NCI-H128 (cell line): ENCODE measurements around the gene GFI1B.
"Not testable (repeated sequence)": the region's sequence is repeated elsewhere in the genome, so short reads cannot be mapped to it uniquely, and the experiment has no call there.

Experiments
- DNase-seq: peaks from one replicate; lab custom pipeline; 2025; ENCODE audit not compliant: unreplicated experiment; lab: John Stamatoyannopoulos, UW

The GFI1B gene

DNA sequence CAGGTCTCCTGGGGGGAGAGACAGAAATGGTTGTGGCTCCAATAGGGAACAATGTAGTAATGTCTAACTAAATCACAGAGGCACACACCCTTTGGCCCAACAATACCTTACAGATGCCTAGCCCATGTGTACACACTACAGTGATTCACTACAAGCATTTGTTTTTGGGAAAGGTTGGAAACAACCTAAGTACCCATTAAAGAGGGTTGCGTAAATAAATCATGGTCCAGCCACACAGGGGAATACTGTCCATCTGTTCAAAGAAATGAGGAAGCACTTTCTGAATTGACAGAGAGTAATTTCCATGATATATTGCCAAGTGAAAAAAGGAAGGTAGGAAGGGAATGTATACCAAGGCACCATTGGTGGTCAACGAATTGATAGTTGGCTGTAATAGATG is 30.3 kb downstream of the GFI1B start:
- DNase-seq: no peak

GRCh38 chr9:133009906-133010582 is 31.6 kb downstream of the GFI1B start:
- DNase-seq: no peak

- no peak for DNase-seq
These were observed 36.2 kb downstream of the GFI1B start for GRCh38 chr9:133014696-133015095.

DNA sequence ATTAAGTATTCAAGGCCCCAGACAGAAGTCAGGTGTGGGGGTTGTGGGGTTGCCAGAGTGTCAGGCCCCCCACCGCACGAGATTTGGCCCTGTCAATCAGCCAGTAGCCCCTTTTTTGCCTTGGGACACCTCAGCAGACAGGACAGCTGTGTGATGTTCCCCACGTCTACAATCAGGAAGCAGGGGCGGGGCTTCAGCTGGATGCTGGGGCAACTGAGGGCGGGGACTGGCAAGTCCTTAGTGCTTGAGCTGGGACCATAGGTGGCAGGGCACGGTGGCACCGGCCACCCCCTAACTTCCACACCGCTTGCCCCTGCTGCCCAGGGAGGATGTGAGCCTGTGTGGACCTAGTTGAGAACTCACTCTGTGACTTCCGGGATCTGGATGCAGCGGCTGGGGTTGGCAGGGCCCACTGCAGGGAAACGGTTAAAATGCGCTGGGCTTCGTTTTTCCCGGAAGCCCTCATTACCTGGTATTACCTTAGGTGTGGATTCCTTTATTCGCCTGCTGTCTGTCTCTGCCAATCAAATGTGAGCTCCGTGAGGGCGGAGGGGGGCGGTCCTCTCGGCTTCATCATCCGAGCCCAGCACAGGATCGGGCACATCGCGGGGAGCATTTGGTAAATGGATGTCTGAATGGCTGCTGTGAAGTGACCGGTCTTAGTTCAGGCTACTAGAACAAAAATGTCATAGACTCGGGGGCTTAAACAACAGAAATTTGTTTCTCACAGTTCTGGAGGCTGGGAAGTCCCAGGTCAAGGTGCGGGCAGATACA is 44.8 kb downstream of the GFI1B start:
- no peak for DNase-seq

DNA sequence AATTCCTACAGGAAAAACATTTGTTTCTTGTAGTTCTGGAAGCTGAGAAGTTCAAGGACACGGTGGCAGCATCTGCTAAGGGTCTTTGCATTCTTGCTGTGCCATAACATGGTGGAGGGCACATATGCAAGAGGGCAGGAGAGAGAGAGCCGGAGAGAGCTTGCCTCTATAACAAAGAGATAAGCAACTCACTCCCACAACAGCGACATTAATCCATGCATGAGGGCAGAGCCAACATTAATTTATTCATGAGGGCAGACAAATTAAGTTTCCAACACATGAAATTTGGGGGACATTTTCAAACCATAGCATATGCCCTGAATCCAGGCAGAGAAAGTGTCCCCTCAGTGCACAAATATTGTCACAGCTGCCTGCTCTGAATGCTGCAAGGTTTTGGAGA is 47.9 kb downstream of the GFI1B start:
- DNase-seq: no peak

DNA sequence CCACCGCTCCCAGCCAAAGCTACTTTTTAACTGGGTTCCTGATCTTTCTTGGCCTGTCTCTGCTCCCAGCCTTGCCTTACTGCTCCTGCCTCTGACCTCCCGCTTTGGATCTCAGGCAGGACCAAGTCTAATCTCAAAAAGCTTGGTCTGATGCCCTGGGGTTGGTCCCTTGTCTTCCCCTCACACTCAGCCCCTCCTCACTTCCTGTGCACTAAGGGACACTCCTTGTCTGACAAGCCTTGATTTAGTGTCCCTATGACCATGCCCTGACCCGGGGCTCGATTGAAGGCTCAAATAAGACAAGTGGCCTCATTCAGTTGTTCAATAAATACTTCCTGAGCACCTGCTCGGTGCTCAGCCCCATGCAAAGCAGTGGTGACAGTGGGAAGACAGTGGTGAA is 48.6 kb downstream of the GFI1B start:
- no peak for DNase-seq

DNA sequence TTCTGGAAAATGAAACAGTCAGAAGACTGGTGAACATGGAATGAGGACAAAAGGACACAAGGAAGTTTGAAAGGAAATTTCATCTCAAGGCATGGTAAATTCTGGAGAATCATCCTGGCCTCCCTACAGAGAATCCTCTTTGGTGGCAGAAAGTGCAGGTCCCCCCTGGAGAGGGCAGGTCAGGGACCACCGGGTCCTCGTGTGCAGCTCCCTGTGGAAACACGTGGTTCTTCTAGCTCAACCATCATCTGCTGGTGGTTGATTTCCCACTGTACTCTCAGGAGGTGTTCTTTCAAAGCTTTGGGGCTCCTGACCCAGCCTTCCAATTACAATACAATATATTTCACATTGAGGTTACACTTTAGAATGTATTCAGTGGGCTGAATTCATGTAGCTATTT is 49.7 kb downstream of the GFI1B start:
- DNase-seq: no peak

DNA sequence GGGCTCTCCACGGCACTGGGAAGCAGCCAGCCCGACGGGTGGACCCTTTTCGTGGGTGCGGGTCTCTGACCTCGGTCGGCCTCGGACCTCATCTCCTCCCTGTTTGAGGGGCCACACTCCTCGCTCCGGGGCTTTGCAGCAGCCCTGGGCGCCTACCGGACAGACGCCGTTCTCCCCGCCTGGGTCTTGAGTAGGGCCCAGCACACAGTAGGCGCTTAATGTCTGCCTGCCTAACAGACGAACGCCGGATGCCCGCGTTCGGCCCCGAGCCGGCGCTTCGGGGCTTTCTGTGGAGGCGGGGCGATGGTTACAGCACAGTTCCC is 51.5 kb downstream of the GFI1B start:
- no peak for DNase-seq

GRCh38 chr9:133030317-133031129 is 52.0 kb downstream of the GFI1B start, which contains the start of gene GTF3C5:
GTF3C5 (plus strand) TSS chr9:133030997; CDS start chr9:133031012, 15 bp downstream.
- DNase-seq: peak; percentile 99

GRCh38 chr9:133031130-133031422 is 52.6 kb downstream of the GFI1B start:
- DNase-seq: no peak

DNA sequence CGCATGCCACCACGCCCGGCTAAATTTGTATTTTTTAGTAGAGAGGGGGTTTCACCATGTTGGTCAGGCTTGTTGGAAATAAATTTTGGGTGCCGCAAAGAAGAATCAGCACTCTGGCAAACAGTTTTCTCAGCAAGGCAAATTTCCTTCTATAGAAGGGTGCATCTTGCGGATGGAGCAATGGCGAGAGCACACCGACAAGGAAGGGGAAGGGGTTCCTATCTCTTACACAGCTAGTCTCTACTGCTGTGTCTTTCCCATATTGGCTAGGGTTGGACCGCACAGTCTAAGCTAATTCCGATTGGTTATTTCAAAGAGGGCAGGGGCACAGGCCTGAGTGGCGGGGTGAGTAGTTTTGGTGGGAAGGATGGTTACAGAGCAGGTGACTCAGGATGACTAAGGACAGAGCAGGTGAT is 53.0 kb downstream of the GFI1B start:
- DNase-seq: no peak

- DNase-seq: no peak
These were observed 53.7 kb downstream of the GFI1B start for GRCh38 chr9:133032171-133032570.

DNA sequence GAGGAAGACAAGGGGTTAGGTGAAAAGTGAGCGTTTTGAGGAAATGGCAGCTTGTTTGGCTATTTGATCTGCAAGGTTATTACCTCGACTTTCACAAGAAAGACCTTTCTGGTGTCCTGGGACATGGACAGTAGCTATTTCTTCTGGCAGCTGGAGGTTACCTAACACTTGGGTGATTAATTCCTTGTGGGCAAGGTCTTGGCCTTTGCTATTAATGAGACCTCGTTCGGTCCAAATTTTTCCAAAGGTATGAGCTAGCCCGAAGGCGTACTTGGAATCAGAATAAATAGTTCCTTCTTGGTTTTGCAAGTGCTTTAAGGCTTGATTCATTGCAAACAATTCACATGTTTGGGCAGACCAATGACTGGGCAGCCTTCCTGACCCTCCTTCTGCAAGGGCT is 57.2 kb downstream of the GFI1B start:
- DNase-seq: no peak

DNA sequence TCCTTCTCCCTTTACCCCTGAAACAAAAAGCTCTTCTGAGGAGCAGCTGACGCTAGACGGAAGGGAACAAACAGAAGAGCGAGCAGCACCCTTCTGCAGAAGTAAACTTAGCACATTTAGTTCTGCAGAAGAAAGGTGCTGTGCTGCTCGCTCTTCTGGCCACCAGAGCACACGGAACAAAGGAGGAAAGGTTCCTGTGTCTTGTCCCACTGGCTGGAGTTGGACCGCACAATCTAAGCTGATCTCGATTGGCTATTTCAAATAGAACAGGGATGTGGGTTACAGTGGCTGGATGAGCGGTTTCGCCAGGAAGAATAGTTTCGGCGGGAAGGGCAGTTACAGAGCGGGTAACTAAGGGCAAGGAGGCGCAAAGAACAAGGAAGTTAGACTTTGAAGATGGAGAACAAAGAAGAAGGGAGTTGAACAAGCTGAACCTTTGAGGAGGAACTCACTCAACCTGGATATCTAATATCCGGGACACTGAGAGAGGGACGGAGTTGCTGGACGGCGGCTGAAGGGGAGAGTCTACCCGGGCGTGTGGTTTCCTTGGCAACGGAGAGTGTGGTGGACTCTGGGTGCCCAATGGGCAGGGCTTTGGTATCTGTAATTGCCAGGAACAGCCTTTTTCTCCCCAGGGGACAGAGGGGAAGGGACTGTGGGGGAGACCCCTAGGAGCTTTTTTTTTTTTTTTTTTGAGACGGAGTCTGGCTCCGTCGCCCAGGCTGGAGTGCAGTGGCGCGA is 59.5 kb downstream of the GFI1B start:
- DNase-seq: no peak

DNA sequence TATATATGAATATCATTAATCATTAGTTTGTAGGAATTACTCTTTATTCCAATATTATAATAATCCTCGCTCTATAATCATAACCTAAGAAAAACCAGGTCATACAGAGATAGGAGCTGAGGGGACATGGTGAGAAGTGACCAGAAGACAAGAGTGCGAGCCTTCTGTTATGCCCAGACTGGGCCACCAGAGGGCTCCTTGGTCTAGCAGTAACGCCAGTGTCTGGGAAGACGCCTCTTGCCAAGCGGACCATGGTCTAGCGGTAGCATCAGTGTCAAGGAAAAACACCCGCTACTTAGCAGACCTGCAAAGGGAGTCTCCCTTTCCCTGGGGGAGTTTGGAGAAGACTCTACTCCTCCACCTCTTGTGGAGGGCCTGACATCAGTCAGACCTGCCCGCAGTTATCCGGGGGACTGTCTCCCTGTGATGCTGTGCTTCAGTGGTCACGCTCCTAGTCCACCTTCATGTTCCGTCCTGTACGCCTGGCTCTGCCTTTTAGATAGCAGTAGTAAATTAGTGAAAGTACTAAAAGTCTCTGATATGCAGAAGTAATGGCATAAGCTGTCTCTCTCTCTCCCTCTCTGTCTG is 62.5 kb downstream of the GFI1B start:
- not testable (repeated sequence) for DNase-seq
